Measurements from ENCODE around the gene PI4KA.

- TF ChIP-seq GABPA (IDR thresholded peaks at IDR 0.05 in 1 of 2, conservative IDR thresholded peaks at IDR 0.05 in 1 of 2) = no peak
- TF ChIP-seq CTCF (IDR thresholded peaks at IDR 0.05; ENCODE audit: low read depth, low read length, missing input control) = no peak
- no peak for TF ChIP-seq RAD21 (IDR thresholded peaks at IDR 0.05)
- no peak for TF ChIP-seq ZBTB33 (IDR thresholded peaks at IDR 0.05)
Measured at GRCh38 chr22:20762233-20762796, 96.3 kb downstream of the PI4KA start.

Data from liver (tissue), 3 donors.